Activated CD4-positive, CD25-positive, alpha-beta regulatory T cell (primary cell): Measurements from ENCODE around the gene LYZ.

ENCODE experiments used
- DNase-seq, 4 experiments: peaks; one replicate each; lab custom pipeline; 2025; lab: John Stamatoyannopoulos, UW

LYZ gene

GRCh38 chr12:69338936-69339335 lies 9.2 kb upstream of the LYZ start:
- no peak for DNase-seq

- no peak for DNase-seq
Observed at GRCh38 chr12:69339999-69340398, 8.2 kb upstream of the LYZ start.

- no peak for DNase-seq
Observed at GRCh38 chr12:69341328-69341727, 6.9 kb upstream of the LYZ start.

- DNase-seq: no peak
Observed at GRCh38 chr12:69342421-69342820, 5.8 kb upstream of the LYZ start.

GRCh38 chr12:69343357-69343756 lies 4.8 kb upstream of the LYZ start:
- DNase-seq: no peak

GRCh38 chr12:69343885-69344612 lies 4.1 kb upstream of the LYZ start:
- DNase-seq: no peak

GRCh38 chr12:69345077-69345476 lies 3.1 kb upstream of the LYZ start:
- no peak for DNase-seq

GRCh38 chr12:69345742-69346141 lies 2.4 kb upstream of the LYZ start:
- no peak for DNase-seq

GRCh38 chr12:69350002-69350626 lies 1.9 kb downstream of the LYZ start:
- DNase-seq: no peak

- DNase-seq: no peak
Observed at GRCh38 chr12:69350777-69351176, 2.6 kb downstream of the LYZ start.

- DNase-seq: no peak
Observed at GRCh38 chr12:69351462-69352236, 3.5 kb downstream of the LYZ start.

- DNase-seq: no peak
Observed at GRCh38 chr12:69352904-69353303, 4.7 kb downstream of the LYZ start.

- no peak for DNase-seq
Observed at GRCh38 chr12:69354172-69354555, 6.0 kb downstream of the LYZ start.

- no peak for DNase-seq
Observed at GRCh38 chr12:69354556-69355187, 6.5 kb downstream of the LYZ start.

- DNase-seq: no peak
Observed at GRCh38 chr12:69355363-69356028, 7.3 kb downstream of the LYZ start.

- peak; percentile 56 to 67 (median 66) for DNase-seq
Observed at GRCh38 chr12:69359531-69360347, 11.6 kb downstream of the LYZ start, which contains the start of gene YEATS4. Gene YEATS4, plus strand, starts transcription at chr12:69359743. Its CDS starts 230 bp downstream, at chr12:69359973.

- DNase-seq: no peak
Observed at GRCh38 chr12:69360348-69360672, 12.1 kb downstream of the LYZ start.

GRCh38 chr12:69366796-69367195 lies 18.6 kb downstream of the LYZ start:
- no peak for DNase-seq

GRCh38 chr12:69368171-69368570 lies 20.0 kb downstream of the LYZ start:
- DNase-seq: no peak

GRCh38 chr12:69383074-69383473 lies 34.9 kb downstream of the LYZ start:
- no peak for DNase-seq

- DNase-seq: no peak
Observed at GRCh38 chr12:69385038-69385437, 36.9 kb downstream of the LYZ start.
